ENCODE measurements around the gene DSCAML1.

DNA sequence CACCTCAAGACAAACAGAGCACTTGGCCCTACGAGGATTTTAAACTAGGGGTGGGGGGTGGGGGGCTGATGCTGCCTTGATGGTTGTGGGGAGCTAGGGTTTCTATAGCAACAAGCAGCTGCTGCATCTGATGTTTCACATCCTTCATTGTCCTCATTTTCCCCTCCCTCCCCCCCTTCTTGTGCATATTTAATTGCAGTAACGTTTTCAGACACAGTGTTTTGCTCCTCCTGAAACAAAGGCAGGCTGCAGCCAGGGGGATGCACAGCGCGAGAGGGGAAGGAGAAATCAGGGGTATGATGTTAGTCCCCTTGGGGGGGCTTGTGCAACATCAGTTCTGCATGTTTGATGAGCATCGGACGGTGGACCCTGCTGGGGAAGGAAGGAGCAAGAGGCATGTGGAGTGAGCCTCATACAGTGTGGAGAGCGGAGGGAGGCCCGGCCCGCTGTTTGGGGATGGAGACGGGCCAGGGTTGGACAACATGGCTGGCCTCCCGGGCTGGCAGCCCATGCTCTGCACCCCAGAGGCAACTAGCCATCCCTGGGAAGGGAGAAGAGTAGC lies 261.1 kb downstream of the DSCAML1 start:
- no peak for TF ChIP-seq EZH2 (IDR thresholded peaks at IDR 0.05; ENCODE audit: insufficient read depth, poor library complexity, severe bottlenecking)
- no peak for TF ChIP-seq EZH2phosphoT487 (IDR thresholded peaks at IDR 0.05; ENCODE audit: insufficient read depth, low read depth)
